ENCODE results near the gene UBE2V1.

UBE2V1 gene

GRCh38 chr20:50062006-50062838 lies 50.7 kb downstream of the UBE2V1 start:
- H3K27me3 ChIP-seq (ENCODE audit: insufficient read depth, low read depth, severe bottlenecking): no peaks in the 10 kb centered on the region
- DNase-seq: no peak
- TF ChIP-seq CTCF (IDR thresholded peaks at IDR 0.05; ENCODE audit: low read depth, low read length): no peak
- H3K27ac ChIP-seq: no peak overlapping the region
- H3K9me3 ChIP-seq (ENCODE audit: severe bottlenecking): no peaks in the 10 kb centered on the region
- no peaks in the 10 kb centered on the region for H3K36me3 ChIP-seq
- H3K4me3 ChIP-seq (ENCODE audit: low read depth, low read length): no peak overlapping the region

GRCh38 chr20:50061151-50062005 lies 51.6 kb downstream of the UBE2V1 start:
- DNase-seq: no peak
- H3K36me3 ChIP-seq: no peaks in the 10 kb centered on the region
- no peak overlapping the region for H3K4me3 ChIP-seq (ENCODE audit: low read depth, low read length)
- no peak overlapping the region for H3K27ac ChIP-seq
- no peaks in the 10 kb centered on the region for H3K27me3 ChIP-seq (ENCODE audit: insufficient read depth, low read depth, severe bottlenecking)
- no peak for TF ChIP-seq CTCF (IDR thresholded peaks at IDR 0.05; ENCODE audit: low read depth, low read length)
- H3K9me3 ChIP-seq (ENCODE audit: severe bottlenecking): no peaks in the 10 kb centered on the region

GRCh38 chr20:50058662-50059402 lies 54.1 kb downstream of the UBE2V1 start:
- no peak overlapping the region for H3K27ac ChIP-seq
- H3K27me3 ChIP-seq (ENCODE audit: insufficient read depth, low read depth, severe bottlenecking): no peaks in the 10 kb centered on the region
- H3K36me3 ChIP-seq: no peaks in the 10 kb centered on the region
- H3K4me3 ChIP-seq (ENCODE audit: low read depth, low read length): no peak overlapping the region
- TF ChIP-seq CTCF (IDR thresholded peaks at IDR 0.05; ENCODE audit: low read depth, low read length): no peak
- H3K9me3 ChIP-seq (ENCODE audit: severe bottlenecking): no peaks in the 10 kb centered on the region
- DNase-seq: no peak

- no peaks in the 10 kb centered on the region for H3K27me3 ChIP-seq (ENCODE audit: insufficient read depth, low read depth, severe bottlenecking)
- H3K36me3 ChIP-seq: no peaks in the 10 kb centered on the region
- no peak for TF ChIP-seq CTCF (IDR thresholded peaks at IDR 0.05; ENCODE audit: low read depth, low read length)
- no peak for DNase-seq
- no peak overlapping the region for H3K27ac ChIP-seq
- no peak overlapping the region for H3K4me3 ChIP-seq (ENCODE audit: low read depth, low read length)
- no peaks in the 10 kb centered on the region for H3K9me3 ChIP-seq (ENCODE audit: severe bottlenecking)
These were observed 55.3 kb downstream of the UBE2V1 start for GRCh38 chr20:50057714-50058053.

GRCh38 chr20:50056951-50057713 lies 55.8 kb downstream of the UBE2V1 start:
- H3K27ac ChIP-seq: no peak overlapping the region

More at GRCh38 chr20:50056951-50057713, 55.8 kb downstream of the UBE2V1 start:
- no peak for DNase-seq
- H3K4me3 ChIP-seq (ENCODE audit: low read depth, low read length): no peak overlapping the region
- no peaks in the 10 kb centered on the region for H3K36me3 ChIP-seq
- H3K27me3 ChIP-seq (ENCODE audit: insufficient read depth, low read depth, severe bottlenecking): no peaks in the 10 kb centered on the region
- H3K9me3 ChIP-seq (ENCODE audit: severe bottlenecking): no peaks in the 10 kb centered on the region
- TF ChIP-seq CTCF (IDR thresholded peaks at IDR 0.05; ENCODE audit: low read depth, low read length): no peak

All from WERI-Rb-1 (cell line).